ENCODE results near the gene DNAJB13. TPM values are rescaled to one million over a fixed set of nuclear protein-coding genes. Genes with fewer than 3 reads are reported as not detected.

DNAJB13 gene
- total RNA-seq (2012; rRNA removed) (0.18 and 0.28 TPM in 2 replicates), polyA plus RNA-seq (2012; rRNA removed) (0.10 and 0.48 TPM in 2 replicates), Bru-seq, nascent RNA (percentile 20 among the genes with signal in this experiment), BruChase-seq, experiment 1, labeled RNA remaining after a 6-hour chase (percentile 35 among the genes with signal in this experiment), BruChase-seq, experiment 2, labeled RNA remaining after a 2-hour chase (percentile 31 among the genes with signal in this experiment)
- polyA plus RNA-seq (2012; cell fraction: cytosol; rRNA removed) = 0.14 TPM in 1 of 2 replicates, not detected in the other
- polyA plus RNA-seq (2012; cell fraction: nucleus; rRNA removed; ENCODE audit: low replicate concordance) = 0.15 and 0.33 TPM in 2 replicates
- long read RNA-seq = 0 reads

GRCh38 chr11:73950869-73951710, at the start of gene DNAJB13:
Gene DNAJB13, plus strand, starts transcription at chr11:73951026. Its CDS starts 44 bp downstream, at chr11:73951070.
- Histone ChIP-seq H2AK9ac (replicated peaks; ENCODE audit: low read depth, low read length, poor library complexity) (no peak within 1 kb of the TSS), H3K4me1 (ENCODE audit: control insufficient read depth, insufficient read depth, low read length) (peaks cover 3% of the 10 kb centered on the region; the same call in 1 of the 2 replicates), H2AK5ac (ENCODE audit: low read depth, low read length) (no peak within 1 kb of the TSS), H3K9me3 (ENCODE audit: control insufficient read depth, insufficient read depth, low read length) (peaks cover 6% of the 10 kb centered on the region), H3K36me3 (ENCODE audit: control insufficient read depth, insufficient read depth, low read length) (no peaks in the 10 kb centered on the region), H4K91ac (ENCODE audit: insufficient read depth, low read depth, low read length) (no peak within 1 kb of the TSS), H4K20me1 (ENCODE audit: insufficient read depth, low read length) (no peaks in the 10 kb centered on the region), H3K9me1 (ENCODE audit: insufficient read depth, low read length) (0 out of 2 replicates have a peak, but pooled peaks cover 4% of the 10 kb centered on the region), H3K56ac (ENCODE audit: extremely low read depth, insufficient read depth, low read length) (no peak within 1 kb of the TSS), H2BK5ac (ENCODE audit: low read depth, low read length, poor library complexity, severe bottlenecking) (no peak within 1 kb of the TSS), H3K18ac (ENCODE audit: low read depth, low read length) (no peak within 1 kb of the TSS), H3K27ac (ENCODE audit: insufficient read depth, low read length) (no peak within 1 kb of the TSS), H3K4me3 (ENCODE audit: insufficient read depth, low read depth, low read length) (no peak within 1 kb of the TSS), H4K5ac (ENCODE audit: low read depth, low read length) (no peak within 1 kb of the TSS), H3K79me1 (ENCODE audit: low read depth in 1 of 2, low read length in 2 of 2) (no peaks in the 10 kb centered on the region), H3K4me2 (ENCODE audit: low read depth, low read length) (no peak within 1 kb of the TSS), H3K23ac (ENCODE audit: low read depth, low read length) (no peak within 1 kb of the TSS), H4K8ac (ENCODE audit: low read depth in 2 of 2, low read length in 2 of 2) (no peak within 1 kb of the TSS), H3K4ac (ENCODE audit: low read depth, low read length) (no peak within 1 kb of the TSS), H3K27me3 (ENCODE audit: control insufficient read depth, insufficient read depth, low read length) (no peaks in the 10 kb centered on the region; the same call in 1 of the 2 replicates), H2BK20ac (ENCODE audit: low read depth, low read length) (no peak within 1 kb of the TSS), H2AFZ (replicated peaks; ENCODE audit: low read length, poor library complexity) (no peak within 1 kb of the TSS), H2BK120ac (ENCODE audit: low read depth, low read length) (no peak within 1 kb of the TSS), H2BK15ac (ENCODE audit: low read depth, low read length) (no peak within 1 kb of the TSS), H3K9ac (ENCODE audit: low read depth, low read length) (no peak within 1 kb of the TSS), H3K14ac (replicated peaks; ENCODE audit: low read depth, low read length) (no peak within 1 kb of the TSS)
- ChIA-PET POLR2A (ENCODE audit: unreplicated experiment) (no interaction called here), CTCF (interaction anchor here (0.6 to 1.4 kb wide), 3 partner anchors 13 to 234 kb away, joined by 4 to 7 read pairs (median 6); no protein-coding TSS in a partner anchor)
- dilution Hi-C loops (cut with HindIII; ENCODE audit: low sequenced_read_pairs, unreplicated experiment) (no loop called here), in situ Hi-C loops (cut with MboI; ENCODE audit: low sequenced_read_pairs) (no loop called here), intact Hi-C loops (cut with micrococcal nuclease) (no loop called here)
- WGBS, 2 experiments (ENCODE audit: extremely low coverage in 2 of 2, insufficient read length in 1 of 2) = 20% methylated on average over 2 of the region's 12 CpGs; no CpG with 5 or more reads in 1 of the 2 experiments
- peak; percentile 60 for DNase-seq
- peak; percentile 91 for ATAC-seq (ENCODE audit: low read depth)
- BruUV-seq (replicated peaks) = no TSS peak
- TF ChIP-seq RCOR1 (IDR thresholded peaks at IDR 0.05; ENCODE audit: insufficient replicate concordance, low read length) (no peak), BHLHE40 (IDR thresholded peaks at IDR 0.05; ENCODE audit: low read depth, low read length) (no peak), CTCF (conservative IDR thresholded peaks at IDR 0.05; ENCODE audit: low read depth, low read length) (no peak), ELK1 (IDR thresholded peaks at IDR 0.05; ENCODE audit: borderline replicate concordance, low read depth, low read length) (no peak), POLR2A (IDR thresholded peaks at IDR 0.05; ENCODE audit: low read depth, low read length) (no peak), SMC3 (IDR thresholded peaks at IDR 0.05; ENCODE audit: low read depth, low read length) (no peak), MAFK (IDR thresholded peaks at IDR 0.05; ENCODE audit: low read depth, low read length) (no peak), RFX5 (IDR thresholded peaks at IDR 0.05; ENCODE audit: low read depth, low read length) (no peak), USF2 (IDR thresholded peaks at IDR 0.05; ENCODE audit: low read depth, low read length) (no peak), NFE2L2 (IDR thresholded peaks at IDR 0.05; ENCODE audit: low read depth, low read length) (no peak), FOS (IDR thresholded peaks at IDR 0.05; ENCODE audit: low read depth, low read length) (no peak), MAZ (IDR thresholded peaks at IDR 0.05; ENCODE audit: borderline replicate concordance, low read depth, low read length) (no peak), RAD21 (IDR thresholded peaks at IDR 0.05; ENCODE audit: low read length) (no peak)

Measured in IMR-90 (cell line).